HTR-8/SVneo (cell line): ENCODE measurements around the gene HSD11B2.
"Not testable (repeated sequence)": the region's sequence is repeated elsewhere in the genome, so short reads cannot be mapped to it uniquely, and the experiment has no call there.

ENCODE experiments used
- DNase-seq: peaks from one replicate; pipeline ENCODE4 v3.0.0; 2011; ENCODE audit warnings: low spot score, mixed read lengths; ENCODE audit not compliant: insufficient read length
- FAIRE-seq: peaks from 2 replicates; lab custom pipeline; 2011; peaks lifted over from hg19 to GRCh38; lab: Jason Lieb, UNC

The HSD11B2 gene

DNA sequence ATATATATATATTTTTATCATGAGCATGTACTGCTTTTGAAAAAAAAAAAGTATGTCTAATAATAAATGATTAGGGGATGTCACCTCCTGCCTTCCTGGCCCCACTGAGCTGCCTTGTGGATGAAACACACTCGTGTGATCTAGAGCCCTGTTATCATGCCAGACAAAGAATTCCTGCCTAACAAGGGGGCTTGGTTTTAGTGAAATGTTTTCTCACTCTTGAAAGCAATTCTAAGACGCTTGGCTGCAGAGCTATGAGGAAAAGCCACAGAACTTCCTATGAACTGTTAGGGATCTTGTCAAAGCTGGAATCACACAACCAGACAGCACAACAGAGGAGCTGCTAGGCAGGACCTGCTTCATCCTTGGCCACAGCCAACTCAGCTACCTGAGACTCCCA is 18.6 kb upstream of the HSD11B2 start:
- no peak for FAIRE-seq
- no peak for DNase-seq

DNA sequence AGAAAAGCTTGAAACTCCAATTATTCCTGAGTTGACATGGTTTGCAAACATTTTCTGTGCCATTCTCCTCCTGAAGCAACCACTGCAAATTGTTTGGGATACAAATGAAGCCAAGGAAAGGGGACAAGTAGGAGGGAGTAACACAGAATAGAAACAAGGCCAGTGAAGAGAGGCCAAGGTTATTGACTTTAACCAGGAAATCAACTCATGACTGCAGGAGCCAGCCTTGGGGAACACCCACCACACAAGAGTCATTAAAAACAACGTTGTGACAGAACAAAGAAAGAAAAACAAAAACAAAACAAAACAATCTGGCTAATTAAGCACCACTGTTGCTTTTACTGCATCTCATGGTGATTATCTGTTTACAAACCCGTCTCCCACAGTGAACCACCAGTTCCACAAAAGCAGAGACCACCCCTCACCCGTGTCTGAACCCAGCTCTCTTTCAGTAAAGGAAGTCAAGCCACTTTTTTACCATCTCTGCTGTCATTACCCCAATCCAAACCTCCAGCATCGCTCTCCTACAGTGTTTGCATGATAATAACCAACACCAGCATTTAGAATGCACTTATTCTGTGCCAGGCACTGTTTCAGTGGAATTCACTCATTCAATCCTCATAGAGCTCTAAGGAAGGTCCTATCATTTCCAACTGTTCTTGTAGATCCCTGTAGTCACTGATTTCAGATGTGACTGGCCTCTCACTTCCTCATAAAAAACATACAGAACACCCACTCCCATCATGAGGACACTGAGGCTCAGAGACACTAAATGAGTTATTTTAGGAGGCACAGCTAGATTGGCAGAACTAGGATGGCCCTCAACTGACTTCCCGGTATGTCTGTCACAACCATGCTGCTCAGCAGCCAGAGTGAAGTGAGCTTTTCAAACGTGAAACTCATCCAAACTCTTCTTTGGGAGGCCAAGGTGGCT is 16.7 kb upstream of the HSD11B2 start:
- DNase-seq (no peak), FAIRE-seq (no peak)

DNA sequence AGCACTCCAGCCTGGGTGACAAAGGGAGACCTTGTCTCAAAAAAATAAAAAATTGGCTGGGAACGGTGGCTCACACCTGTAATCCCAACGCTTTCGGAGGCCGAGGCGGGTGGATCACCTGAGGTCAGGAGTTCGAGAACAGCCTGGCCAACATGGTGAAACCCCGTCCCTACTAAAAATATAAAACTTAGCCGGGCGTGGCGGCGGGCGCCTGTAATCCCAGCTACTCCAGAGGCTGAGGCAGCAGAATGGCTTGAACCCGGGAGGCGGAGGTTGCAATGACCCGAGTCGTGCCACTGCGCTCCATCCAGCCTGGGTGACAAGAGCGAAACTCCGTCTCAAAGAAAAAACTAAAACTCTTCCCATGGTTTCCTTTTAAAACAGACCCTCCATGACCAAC is 15.5 kb upstream of the HSD11B2 start:
- not testable (repeated sequence) for FAIRE-seq, DNase-seq

DNA sequence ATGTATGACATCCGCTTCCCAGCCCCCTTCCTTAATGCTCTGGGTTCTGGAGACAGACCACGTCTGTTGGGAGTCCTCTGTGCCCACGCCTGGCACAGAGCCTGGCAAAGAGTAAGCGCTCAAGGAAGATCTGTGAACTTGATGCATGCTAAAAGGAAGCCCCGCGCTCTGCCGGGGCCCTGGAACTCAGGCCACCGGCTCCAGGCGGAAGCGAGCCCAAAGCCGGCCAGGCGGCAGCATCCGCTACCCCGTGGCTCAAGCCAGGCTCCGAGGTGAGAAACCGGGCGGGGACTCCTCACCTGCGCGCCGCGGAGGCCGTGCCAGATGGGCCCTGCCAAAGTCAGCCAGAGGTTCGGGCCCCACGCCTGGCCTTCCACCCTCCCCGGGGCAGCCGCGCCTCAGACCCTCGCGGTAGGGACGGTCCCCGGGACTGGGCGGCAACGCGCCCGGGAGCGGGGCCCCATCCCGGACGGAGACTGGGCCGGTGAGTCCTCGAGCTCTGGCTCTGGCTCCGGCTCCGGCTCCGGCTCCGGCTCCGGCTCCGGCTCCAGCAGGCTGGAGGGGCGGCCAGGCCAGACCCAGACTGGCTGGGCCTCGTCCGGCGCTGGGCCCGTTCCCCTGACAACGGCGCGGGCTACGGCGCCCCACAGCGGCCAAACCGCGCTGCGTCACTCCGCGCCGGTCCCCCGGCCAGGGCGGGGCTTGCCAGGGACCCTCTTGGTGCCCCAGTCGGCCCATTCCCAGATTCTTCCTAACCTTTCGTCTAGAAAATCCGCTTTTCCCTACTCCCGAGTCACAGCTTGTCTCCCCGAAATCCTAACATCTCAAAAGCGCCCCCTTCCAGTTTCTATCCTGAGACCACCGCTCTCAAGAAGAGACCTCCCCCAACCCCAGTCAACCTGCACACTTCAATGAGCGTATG is 14.8 kb upstream of the HSD11B2 start, which contains the start of gene ZDHHC1:
Gene ZDHHC1 (minus strand): TSS at position 606 of the 922 bp plus-strand sequence. CDS start 8,702 bp downstream, outside the sequence.
- FAIRE-seq = peak; percentile 54
- DNase-seq = peak; percentile 85

DNA sequence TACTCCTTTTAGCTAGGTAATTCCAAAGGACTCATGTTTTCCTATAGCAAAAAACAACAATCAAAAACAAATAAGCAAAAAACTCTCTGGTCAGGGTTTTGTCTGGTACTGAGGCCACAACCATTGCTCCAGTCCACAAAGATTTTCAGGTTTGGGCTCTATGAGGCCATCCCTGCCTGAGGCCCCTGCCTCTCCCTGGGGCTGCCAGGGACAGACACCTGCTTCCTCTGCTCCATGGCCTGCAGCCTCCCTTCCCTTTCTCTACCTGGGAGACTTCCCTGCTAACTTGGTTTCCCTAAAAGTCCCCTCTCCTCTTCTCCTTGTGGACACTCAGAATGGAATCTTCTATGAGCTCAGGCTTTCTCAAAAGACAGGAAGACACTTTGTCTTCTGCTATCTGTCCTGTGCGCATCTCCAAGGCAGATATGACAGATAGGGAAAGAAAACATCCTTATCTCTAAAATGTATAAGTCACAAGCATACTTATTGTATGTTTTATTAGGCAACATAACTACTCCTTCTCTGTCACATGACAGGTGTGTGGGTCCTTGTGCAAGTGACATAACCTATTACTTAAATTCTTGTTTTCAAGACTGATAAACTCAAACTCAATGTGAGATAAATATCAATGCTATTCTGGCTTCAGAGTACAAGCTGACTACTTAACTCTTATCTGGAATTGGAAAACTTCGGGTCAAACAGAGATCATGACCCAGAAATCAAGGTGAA is 13.4 kb upstream of the HSD11B2 start:
- no peak for DNase-seq
- FAIRE-seq = no peak

DNA sequence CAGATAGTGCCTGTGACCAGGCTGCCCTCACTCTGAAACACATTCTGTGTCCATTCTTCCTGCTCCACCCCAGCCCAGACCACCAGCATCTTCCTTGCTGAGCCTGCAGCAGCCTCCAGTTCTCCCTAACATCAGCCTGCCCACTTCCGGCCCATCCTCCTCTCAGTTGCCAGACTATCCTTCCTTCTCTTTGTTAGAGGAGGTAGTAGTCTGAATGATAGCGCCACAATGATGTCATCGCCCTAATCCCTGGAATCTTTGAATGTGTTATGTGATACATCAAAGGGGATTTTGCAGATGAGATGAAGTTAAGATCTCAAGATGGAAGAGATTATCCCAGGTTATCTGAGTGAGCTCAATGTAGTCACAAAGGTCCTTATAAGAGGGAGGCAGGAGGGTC is 11.4 kb upstream of the HSD11B2 start:
- FAIRE-seq = no peak
- no peak for DNase-seq

DNA sequence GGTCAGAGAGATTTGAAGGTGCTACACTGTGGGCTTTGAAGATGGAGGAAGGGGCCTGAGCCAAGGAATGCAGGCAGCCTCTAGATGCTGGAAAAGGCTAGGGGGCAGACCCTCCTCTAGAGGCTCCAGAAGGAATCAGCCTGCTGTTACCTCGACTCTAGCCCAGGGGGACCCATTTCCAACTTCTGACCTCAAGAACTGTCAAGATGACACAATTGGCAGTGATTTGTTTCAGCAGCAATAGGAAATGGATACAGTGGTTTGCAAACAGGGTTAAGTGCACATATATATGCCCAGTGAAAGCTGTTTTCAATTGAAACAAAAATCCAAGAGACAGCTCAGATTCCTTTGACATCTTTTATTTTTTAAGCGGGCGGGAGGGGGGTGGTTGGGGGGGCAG is 11.0 kb upstream of the HSD11B2 start:
- FAIRE-seq (no peak), DNase-seq (no peak)

DNA sequence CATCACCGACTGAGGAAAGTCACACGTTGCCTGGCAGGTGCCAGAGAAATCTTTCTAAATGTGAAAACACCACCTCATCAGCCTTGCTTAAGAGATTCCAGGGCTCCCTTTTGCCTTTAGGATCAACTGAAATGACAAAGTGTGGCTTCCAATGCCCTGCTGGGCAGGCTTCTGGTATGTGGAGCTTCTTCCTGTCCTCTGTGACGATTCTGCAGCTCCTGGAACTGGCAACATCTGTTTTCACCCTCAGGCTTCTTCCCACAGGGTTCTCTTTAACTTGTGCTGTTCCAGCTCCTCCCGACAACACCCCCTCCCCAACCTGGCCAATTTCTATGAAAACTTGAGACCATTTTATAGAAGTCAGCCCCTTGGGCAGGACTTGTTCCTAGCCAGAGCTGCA is 9.9 kb upstream of the HSD11B2 start:
- no peak for FAIRE-seq
- DNase-seq = no peak

DNA sequence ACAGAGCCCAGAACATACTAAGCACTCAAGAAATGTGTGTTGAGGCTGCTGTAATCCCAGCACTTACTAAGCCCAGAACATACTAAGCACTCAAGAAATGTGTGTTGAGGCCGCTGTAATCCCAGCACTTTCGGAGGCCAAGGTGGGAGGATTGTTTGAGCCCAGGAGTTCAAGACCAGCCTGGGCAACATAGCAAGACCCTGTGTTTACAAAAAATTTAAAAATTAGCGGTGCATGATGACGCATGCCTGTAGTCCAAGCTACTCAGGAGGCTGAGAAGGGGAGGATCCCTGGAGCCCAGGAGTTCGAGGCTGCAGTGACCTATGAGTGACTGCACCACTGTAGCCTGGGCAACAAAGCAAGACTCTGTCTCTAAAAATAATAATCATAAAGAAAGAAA is 7.9 kb upstream of the HSD11B2 start:
- FAIRE-seq (no peak), DNase-seq (no peak)

DNA sequence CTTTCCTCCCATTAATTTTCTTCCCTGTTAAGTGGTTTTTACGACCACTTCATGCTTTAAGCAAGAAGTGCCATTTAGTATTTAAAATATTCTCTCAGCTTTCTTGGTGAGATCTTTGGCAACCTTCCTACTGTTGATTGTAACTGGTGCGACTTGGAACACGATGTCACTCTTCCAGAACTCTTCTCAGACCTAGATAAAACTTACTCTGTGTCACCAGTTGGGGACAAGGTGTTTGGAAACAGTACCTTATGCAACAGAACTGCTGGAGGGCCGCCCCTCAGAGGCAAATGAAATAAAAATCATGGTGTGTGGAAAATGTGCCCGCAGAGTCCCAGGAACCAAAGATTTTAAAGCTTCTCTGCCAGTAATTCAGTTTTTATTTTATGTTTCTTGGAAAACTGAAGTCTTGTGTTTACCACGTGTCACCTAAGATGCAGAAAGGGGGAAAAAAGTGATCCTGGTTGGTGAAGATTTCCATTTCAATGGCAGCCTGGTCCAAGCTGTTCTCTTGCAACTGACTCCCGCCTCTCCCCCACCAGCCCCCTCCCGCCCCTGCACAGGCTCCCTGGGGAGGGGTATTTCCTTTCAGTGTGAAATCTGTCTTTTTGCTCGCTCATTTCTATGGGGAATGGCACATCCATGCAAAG is 7.2 kb upstream of the HSD11B2 start:
- DNase-seq = no peak
- no peak for FAIRE-seq

DNA sequence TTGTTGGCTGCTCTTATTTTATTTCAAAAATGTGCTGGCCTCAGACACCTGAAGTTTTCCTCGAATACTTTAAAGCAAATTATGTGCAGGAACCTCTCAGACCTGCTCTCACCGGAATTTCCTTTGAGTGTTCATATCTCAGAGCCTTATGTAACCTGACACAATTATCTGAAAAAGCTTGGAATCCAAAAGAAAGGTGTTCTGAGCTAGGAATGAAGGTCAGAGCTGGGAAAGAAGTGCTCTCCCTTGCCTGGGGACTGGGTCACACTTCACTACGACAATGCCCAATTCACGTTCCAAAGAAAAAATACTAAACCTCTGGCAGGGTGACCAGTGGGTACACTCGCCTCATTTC is 6.7 kb upstream of the HSD11B2 start:
- FAIRE-seq = no peak
- no peak for DNase-seq

DNA sequence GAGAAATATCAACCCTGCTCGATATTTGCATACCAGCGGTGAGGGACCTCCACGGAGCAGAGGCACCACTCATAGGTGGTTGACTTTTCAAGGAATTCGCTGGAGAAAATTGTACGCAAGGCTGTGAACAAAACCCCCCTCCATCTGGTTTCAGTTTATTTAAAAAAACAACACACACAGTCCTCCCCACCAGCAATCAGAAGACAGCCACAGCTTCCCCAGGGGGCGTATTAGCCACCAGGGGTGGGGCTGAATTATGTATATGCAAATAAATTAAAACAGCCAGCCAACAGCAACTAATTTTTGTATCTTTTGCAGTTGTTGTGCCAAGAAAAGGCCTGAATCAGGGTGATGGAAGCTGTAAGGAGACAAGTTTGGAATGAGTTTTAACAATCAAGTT is 5.9 kb upstream of the HSD11B2 start:
- DNase-seq = no peak
- no peak for FAIRE-seq

DNA sequence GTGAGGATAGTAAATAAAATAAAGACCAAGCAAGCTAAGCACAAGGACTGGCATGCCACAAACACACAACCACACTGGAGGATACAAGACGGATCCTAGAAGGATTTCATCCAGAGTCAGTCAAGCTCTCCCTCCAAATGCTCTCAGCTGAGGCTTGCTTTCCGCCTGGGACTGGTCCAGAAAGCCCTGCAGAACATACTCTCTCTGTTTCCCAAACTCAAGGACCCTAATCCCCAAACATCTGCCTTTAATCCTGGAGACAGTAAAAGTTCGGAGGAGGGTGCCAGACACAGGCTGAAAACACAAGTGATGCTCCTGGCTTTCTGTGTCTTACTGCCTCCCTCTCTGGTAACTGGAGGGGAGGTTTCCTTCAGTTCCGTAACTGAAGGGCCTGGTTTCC is 5.3 kb upstream of the HSD11B2 start:
- FAIRE-seq = no peak
- no peak for DNase-seq

DNA sequence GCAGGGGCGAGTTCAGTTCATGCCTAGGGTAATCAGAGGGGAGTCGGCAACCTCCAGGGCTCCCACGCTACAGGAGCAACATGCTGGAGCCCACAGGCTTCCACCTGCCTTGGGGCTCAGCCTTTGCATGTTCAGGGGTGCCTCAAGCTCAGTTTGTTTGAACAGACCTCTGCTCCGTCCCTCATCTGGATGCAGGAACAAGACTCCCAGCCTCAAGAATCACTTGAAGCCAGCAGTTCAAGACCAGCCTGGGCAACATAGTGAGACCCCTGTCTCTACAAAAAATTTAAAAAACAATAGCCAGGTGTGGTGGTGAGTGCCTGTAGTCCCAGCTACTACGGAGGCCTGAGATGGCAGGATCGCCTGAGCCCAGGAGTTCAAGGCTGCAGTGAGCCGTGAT is 4.9 kb upstream of the HSD11B2 start:
- FAIRE-seq = no peak
- DNase-seq = no peak

DNA sequence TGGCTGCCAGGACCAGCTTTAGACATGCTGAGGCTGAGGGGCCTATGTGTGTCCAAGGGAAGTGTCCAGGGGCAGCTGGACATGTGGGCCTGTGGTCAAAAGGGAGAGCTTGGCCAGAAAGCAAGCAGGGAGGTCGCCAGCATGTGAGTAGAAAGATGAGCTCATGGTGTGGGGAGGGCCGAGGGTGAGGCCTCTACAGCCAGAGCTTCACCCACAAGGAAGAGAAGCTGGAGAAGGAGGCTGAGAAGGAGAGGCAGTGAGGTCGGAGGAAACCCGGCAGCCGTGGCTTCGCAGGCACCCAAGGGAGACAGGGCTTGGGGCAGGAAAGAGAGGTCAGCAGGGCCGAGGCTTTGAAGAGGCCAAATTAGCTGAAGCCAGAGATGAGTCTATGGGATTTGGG is 4.0 kb upstream of the HSD11B2 start:
- no peak for FAIRE-seq

DNA sequence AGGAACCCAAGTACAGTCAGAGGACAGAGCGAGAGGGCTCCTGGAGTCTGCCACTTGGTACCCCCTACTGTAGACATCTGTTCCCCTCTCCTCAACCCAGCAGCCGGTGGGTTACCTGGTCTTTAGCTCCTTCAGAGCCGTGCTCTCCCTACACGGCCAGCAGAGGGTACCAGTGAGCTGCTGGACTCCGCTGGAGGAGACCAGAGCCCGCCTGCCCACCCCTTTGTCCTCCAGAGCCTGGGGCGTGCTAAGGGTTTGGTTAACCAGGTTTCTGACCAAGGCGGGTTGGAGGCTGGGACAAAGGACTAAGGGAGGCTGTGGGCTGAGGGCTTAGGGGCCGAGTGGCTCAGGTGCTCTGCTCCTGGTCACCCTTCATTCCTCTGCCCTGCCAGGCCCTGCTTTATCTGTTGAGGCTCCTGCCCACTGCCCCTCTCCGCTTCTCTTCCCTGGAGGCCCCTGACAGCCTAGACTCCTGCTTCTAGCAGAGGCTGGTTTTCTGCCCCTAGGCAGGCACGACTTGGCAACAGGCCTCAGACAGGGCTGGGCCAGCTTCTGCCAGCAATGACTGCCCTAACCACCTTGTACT is 2.7 kb upstream of the HSD11B2 start:
- DNase-seq (peak; percentile 89), FAIRE-seq (no peak)

More for the DNA sequence above, 4.0 kb upstream of the HSD11B2 start:
- no peak for DNase-seq

DNA sequence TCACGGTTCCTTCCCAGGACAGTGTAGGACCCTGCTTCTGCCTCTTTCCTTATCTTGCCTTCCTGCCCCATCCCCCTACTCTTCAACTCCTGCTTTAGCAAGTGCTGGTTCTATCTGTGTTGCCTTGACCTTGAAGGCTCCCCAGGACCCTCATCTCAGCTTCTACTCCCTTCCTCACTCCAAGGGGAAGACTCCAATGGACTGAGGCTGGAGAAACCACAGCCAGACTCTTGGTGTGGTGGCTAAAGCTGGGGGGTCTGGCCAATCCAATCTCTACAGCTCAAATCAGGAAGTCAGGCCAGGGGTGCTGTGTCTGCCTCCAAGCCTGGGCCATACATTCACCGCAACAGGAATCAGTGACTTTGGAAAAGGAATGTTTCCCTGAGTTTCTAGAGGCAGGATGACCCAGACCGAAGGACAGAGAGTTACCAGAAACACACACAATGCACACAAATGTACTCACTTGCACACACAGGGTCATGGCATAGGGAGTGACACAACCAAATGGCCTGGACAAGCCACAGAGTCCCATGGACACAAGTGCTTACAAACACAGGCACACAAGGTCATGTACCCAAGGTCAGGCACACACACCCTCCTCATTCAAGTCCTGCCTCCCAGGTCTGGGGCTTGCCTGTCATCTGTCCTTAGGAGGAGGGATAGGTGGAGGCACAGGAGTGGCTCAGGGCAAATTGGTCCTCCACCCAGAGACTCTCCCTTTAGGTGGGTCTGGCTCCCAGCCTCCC is 1.7 kb upstream of the HSD11B2 start:
- FAIRE-seq (peak; percentile 31), DNase-seq (no peak)

DNA sequence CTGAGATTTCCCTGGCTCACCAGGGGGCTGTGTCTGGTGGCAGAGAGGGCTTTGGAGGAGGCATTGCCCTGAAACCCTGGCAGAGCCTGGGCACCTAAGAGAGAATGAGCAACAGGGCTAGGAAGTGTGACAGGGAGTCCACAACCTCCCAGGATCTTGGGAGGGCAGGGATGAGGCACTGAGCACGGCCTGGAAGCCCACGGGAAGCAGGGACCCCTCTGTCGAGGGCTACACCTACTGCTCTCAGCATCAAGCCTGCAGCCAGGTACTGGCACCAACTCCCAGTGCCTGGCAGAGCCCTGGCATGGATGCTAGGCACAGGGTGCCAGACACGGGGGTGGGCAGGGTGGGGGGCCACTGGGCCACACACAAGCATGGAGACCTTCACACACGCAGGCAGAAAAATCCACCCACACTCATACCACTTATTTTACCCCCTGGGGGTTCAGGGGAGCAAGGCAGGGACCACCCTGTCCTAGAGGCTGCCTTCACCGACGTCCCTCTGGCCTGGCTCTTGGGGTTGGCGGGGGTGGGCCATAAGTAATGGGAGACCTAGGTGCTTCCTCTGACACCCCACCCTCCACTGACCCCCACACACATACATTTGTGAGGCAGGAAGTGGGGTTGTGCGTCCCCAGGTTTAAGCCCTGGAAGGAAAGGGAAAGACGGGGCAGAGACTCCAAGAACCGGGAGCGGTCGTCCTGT is 970 bp upstream of the HSD11B2 start:
- DNase-seq (no peak), FAIRE-seq (no peak)
